Right cardiac atrium (tissue), 5 donors: ENCODE data around the gene KCNK7. TPM values are rescaled to one million over a fixed set of nuclear protein-coding genes. Genes with fewer than 3 reads are reported as not detected.

Experiments used
- ATAC-seq, 2 donors: fragments of 200-7000 bp; cut with Tn5 transposase; one replicate each; pipeline versions ENCODE4 v1.8.0 to v1.9.1; 2020; ENCODE audit warnings: moderate library complexity in 2 of 2, mild to moderate bottlenecking in 1 of 2
- DNase-seq, 3 donors: peaks; one replicate each; pipeline ENCODE4 v3.0.0-alpha.2; 2020
- H3K27ac ChIP-seq: one replicate; pipeline ENCODE4 v1.5.1; 2013; ENCODE audit warnings: mild to moderate bottlenecking, low read length, control low read depth, moderate library complexity
- H3K27me3 ChIP-seq: one replicate; pipeline ENCODE4 v1.6.1; 2013; ENCODE audit not compliant: control insufficient read depth, insufficient read depth
- H3K4me1 ChIP-seq: one replicate; pipeline ENCODE4 v1.6.1; 2013; ENCODE audit warnings: low read length; ENCODE audit not compliant: control insufficient read depth, insufficient read depth
- H3K4me3 ChIP-seq: one replicate; pipeline ENCODE4 v1.5.1; 2013; ENCODE audit warnings: low read length, control low read depth
- H3K9me3 ChIP-seq: one replicate; pipeline ENCODE4 v1.6.1; 2013; ENCODE audit warnings: low read length; ENCODE audit not compliant: control insufficient read depth
- WGBS: extraction: QIAGEN DNeasy Blood & Tissue Kit; methylation state at CpG from one replicate; pipeline ENCODE4 v1.1.7; 2013; 5-methylcytosine and 5-hydroxymethylcytosine counted together
- intact Hi-C, 4 donors: fragments of 100-400 bp; cut with DNase I; formaldehyde crosslinking; loops; one replicate each; pipeline versions ENCODE4 v1.11.0 to v1.14.0; 2022 to 2023
- polyA plus RNA-seq: library from polyadenylated mRNA; stranded (reverse); fragments of 200-250 nt; gene quantifications from one replicate; pipeline ENCODE4 v1.2.3, GENCODE V29; 2013
- total RNA-seq, 4 donors: library from RNA; stranded (reverse); fragmentation: NEBNext Ultra II Directional; extraction: Animal tissue kit (Norgen Biotek cat#: 25700); gene quantifications; one replicate each; pipeline ENCODE4 v1.2.1, GENCODE V29; 2021
- donor health status: healthy with polysubstance abuse.
- donor health status: DM: no; HTN: yes; CAD: no.
- donor health status: DM: no; HTN: no; CAD: no.
- donor health status: DM: no; HTN: yes; CAD: no; lungs with severe emphysema.
- donor health status: DM: yes; HTN: yes; CAD: no.

Gene KCNK7
- total and polyA plus RNA-seq, 5 donors, result 0.18 to 0.88 (median 0.31) TPM

DNA sequence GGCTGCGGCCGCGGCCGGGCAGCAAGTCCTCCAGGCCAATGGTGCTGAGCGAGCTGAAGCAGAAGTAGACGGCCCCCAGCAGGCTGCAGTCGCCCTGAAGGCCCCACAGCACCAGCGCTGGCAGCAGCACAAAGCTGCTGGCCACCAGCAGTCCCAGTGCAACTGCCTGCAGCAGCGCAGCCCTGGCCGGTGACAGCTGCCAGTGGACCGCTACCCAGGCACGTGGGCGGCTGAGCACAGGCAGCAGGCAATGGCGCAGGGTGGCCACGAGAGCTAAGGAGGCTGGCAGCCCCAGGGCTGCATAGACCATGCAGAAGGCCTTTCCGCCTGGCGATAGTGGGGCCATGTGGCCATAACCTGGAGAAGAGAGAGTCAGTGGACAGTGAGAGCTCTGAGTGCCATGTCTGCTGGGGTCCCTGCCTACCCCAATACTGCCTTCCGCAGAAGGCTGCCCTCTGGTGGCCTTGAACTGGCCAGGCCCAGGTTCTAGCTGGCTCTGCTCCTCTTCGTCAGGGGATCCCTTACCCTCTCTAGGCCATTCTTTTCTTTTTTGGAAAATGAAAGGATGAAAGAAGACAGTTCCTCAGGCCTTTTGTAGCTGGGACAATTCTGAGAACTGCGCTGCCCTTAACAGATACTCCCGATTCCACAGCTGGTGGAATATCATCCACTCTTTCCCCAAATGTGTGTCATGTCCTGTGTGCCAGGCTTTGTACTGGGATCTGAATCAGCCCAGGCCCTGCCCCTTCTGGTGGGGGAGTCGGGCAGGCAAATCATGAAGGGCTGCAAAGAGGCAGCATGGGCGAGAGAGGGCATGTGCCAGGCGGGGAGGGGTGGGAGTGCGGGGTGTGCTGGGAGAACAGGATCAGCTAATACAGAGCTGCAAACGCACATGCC is 1.8 kb downstream of the KCNK7 start:
- Histone ChIP-seq H3K27me3 (no peaks in the 10 kb centered on the region), H3K27ac (no peak overlapping the region), H3K9me3 (no peaks in the 10 kb centered on the region), H3K4me1 (no peaks in the 10 kb centered on the region), H3K4me3 (no peak overlapping the region)
- 75% methylated on average over 26 of the region's 26 CpGs for WGBS
- intact Hi-C loops, result loop anchor here in 1 of 4 donors (5.0 kb wide), 1 partner anchor 51 kb away; no protein-coding TSS in a partner anchor
- DNase-seq, result peak; percentile 59 to 84 (median 83)
- peak; percentile 17 to 25 for ATAC-seq

DNA sequence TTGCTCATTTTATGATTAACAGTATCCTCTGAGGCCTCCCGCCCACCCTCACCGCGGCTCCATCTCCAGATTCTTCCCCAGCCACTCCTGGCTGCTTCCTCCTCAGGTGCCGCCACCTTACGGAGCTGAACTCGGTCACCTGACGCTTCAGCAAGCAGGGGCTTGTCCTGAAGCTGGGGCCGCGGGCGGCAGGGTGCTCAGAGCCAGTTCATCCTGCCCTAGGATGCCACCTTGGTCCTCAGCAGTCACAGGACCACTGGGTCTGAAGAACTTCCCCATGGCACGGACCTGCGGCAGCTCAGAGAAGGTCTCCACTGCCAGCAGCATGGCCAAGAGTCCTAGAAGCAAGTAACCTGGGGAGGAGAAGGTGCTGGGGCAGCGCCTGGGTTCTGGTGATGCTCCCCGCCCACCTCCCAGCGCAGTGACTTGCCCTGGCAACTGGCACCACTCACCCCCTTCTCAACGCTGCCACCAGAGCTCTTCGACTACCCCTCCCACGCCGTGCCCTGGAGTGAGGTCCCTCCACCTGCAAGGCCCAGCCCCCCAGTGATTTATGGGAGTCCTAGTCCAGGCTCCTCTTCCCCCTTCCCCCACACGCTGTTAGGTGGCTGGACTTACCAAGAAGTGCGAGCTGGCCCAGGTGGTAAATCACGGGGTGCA is 2.6 kb downstream of the KCNK7 start:
- no peaks in the 10 kb centered on the region for H3K9me3 ChIP-seq
- ATAC-seq, result no peak
- DNase-seq, result peak in 1 of 3 donors; percentile 58
- intact Hi-C loops, result loop anchor here in 1 of 4 donors (5.0 kb wide), 1 partner anchor 51 kb away; no protein-coding TSS in a partner anchor
- WGBS, result 87% methylated on average over 22 of the region's 22 CpGs
- no peak overlapping the region for H3K27ac ChIP-seq
- peaks cover 2% of the 10 kb centered on the region for H3K4me1 ChIP-seq
- no peaks in the 10 kb centered on the region for H3K27me3 ChIP-seq
- H3K4me3 ChIP-seq, result no peak overlapping the region

DNA sequence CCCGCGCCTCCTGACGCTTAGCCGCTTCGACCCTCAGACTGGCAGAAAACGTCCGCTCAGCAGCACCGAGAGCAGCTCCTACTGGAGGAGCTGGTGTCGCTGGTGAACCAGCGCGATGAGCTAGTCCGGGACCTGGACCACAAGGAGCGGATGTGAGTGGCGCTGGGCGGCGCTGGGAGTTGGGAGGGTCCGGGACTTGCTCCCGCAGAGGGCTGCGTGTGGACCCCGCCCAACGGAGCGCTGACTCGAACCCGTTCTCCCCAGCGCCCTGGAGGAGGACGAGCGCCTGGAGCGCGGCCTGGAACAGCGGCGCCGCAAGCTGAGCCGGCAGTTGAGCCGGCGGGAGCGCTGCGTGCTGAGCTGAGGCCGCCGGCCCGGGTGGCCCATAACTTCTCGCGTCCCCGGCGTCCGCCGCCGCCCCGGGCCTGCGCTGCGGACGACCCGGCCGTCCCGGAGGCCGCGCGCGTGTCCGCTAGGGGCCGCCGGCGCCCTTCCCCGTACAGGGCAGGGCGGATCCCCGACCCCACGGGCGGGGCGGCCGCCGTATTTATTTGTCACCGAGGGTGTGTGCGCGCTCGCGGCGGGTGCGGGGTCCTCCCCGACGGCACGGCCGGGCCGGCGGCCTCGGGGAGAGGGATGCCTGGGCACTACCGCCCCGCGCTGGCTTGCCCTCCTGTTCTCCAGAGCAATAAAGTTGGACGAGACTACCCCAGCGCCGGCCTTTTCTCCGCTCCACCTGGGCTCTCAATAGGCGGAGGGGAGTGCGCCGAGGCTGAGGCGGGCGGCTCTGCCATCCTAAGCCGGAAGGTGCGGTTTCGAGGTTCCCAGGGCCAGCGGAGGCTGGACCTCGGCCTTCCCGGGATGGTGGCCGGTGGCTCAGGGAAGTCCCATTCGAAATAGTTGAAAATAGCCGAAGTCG is 3.4 kb downstream of the KCNK7 start:
- Histone ChIP-seq H3K27ac (peak overlapping the region; percentile 40), H3K27me3 (no peaks in the 10 kb centered on the region), H3K9me3 (no peaks in the 10 kb centered on the region), H3K4me3 (peak overlapping the region; percentile 5), H3K4me1 (peaks cover 2% of the 10 kb centered on the region)
- ATAC-seq (peak; percentile 17 to 56), DNase-seq (peak; percentile 81 to 85 (median 82))
- intact Hi-C loops, result loop anchor here in 1 of 4 donors (5.0 kb wide), 1 partner anchor 50 kb away; no protein-coding TSS in a partner anchor
- WGBS, result 45% methylated on average over 106 of the region's 106 CpGs

DNA sequence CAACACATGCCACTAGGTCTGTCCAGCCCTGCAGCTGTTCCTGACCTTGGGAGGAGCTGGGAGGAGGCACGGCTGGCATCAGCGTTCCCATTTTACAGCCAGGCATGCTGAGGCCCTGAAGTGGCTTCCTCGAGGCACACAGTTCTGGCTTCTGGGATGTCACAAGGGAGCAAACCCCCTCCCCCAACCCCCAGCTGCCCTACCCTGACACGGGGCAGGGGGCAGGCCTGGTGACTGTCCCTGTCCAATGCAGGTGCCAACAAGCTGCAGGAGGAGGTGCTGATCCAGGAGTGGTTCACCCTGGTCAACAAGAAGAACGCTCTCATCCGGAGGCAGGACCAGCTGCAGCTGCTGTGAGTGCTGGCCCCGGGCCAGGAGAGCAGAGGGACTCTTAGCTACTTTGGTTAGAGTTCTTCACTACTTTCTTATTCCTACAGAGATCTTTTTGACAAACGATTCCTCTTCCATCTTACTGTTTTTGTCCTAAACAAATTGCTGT is 5.3 kb downstream of the KCNK7 start:
- no peak for ATAC-seq
- peak in 2 of 3 donors; percentile 77 to 80 for DNase-seq
- no peak overlapping the region for H3K4me3 ChIP-seq
- no peaks in the 10 kb centered on the region for H3K27me3 ChIP-seq
- peaks cover 2% of the 10 kb centered on the region for H3K4me1 ChIP-seq
- intact Hi-C loops, result loop anchor here in 1 of 4 donors (5.0 kb wide), 1 partner anchor 48 kb away; no protein-coding TSS in a partner anchor
- no peak overlapping the region for H3K27ac ChIP-seq
- WGBS, result 53% methylated on average over 8 of the region's 8 CpGs
- H3K9me3 ChIP-seq, result no peaks in the 10 kb centered on the region

DNA sequence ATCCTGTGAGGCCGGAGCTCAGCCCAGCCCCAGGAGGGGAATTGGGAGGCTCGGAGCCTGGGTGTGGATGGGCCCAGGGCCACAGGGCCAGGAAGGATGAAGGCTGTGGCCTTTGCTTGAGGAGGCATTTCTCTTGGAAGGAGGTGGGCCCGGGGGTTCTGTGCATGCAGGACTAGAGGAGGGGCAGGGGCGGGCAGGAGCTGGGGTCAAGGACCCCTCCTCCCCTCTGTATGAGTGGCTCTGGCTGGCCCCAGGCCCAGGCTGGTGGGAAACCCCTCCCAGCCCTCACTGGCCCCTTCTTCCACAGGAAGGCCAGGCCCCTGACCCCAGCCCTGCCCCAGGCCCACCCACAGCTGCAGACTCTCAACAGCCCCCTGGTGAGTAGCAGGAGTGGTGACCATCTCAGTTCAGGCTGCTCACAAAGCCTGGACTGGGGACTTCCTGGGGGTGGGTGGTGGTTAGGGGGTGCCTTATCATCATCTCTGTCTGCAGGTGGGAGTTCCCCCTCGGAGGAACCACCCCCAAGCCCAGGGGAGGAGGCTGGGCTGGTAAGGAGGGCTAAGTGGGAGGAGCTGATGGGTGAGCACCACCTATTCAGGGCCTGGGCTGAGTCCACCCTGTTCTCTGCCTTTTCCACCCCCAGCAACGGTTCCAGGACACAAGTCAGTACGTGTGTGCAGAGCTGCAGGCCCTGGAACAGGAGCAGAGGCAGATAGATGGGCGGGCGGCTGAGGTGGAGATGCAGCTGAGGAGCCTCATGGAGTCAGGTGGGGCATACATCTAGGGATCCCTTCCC is 6.0 kb downstream of the KCNK7 start:
- Histone ChIP-seq H3K4me1 (peaks cover 2% of the 10 kb centered on the region), H3K27me3 (no peaks in the 10 kb centered on the region), H3K9me3 (no peaks in the 10 kb centered on the region), H3K27ac (no peak overlapping the region), H3K4me3 (no peak overlapping the region)
- peak in 1 of 3 donors; percentile 66 for DNase-seq
- peak in 1 of 2 donors; percentile 7 for ATAC-seq
- intact Hi-C loops, result loop anchor here in 1 of 4 donors (5.0 kb wide), 1 partner anchor 47 kb away; no protein-coding TSS in a partner anchor
- WGBS, result 64% methylated on average over 9 of the region's 9 CpGs

DNA sequence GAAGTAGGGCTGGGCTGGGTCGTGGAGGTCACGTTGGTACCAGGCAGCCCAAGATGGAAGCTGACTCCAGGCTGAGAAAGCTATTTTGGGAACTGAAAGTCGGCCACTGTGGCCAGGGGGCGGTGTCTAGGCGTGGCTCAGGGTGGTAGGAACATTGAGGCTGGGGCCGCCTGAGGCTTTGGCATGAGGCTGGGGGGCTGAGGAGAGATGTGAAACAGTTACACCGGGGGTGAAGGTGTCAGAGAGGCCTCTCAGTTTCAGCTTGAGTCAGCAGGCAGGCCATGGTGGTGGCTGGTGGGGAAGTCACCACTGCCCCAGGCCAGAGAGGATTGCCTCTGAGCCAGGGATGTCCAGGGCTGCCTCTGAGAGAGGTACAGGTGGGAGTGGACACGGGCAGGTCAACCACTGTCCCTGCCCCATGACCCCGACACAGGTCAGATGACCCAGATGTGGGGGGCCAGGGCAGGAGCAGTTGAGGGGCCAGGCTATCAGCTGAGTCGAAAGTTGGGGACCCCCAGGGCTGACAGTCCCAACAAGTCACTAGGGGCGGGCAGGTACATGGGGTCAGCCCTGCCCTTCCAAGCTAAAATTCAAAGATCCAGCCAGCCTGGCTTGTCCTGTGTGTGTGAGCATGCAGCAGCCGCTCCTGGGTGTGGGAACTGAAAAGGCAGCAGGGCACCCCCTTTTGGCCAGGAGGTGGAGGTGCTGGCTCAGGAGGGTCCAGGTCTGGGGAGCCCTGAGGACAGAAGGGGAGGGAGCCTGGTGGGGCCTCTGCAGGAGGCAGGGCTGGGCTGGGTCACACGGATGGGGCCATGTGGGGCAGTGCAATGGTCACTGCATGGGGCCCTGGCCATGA is 7.2 kb downstream of the KCNK7 start:
- 49% methylated on average over 13 of the region's 13 CpGs for WGBS
- H3K9me3 ChIP-seq, result no peaks in the 10 kb centered on the region
- H3K27ac ChIP-seq, result peak overlapping the region; percentile 39
- ATAC-seq, result peak; percentile 31 to 42
- H3K27me3 ChIP-seq, result no peaks in the 10 kb centered on the region
- DNase-seq, result peak in 2 of 3 donors; percentile 82 to 85
- H3K4me1 ChIP-seq, result peaks cover 2% of the 10 kb centered on the region
- H3K4me3 ChIP-seq, result no peak overlapping the region
- intact Hi-C loops, result no loop called here

DNA sequence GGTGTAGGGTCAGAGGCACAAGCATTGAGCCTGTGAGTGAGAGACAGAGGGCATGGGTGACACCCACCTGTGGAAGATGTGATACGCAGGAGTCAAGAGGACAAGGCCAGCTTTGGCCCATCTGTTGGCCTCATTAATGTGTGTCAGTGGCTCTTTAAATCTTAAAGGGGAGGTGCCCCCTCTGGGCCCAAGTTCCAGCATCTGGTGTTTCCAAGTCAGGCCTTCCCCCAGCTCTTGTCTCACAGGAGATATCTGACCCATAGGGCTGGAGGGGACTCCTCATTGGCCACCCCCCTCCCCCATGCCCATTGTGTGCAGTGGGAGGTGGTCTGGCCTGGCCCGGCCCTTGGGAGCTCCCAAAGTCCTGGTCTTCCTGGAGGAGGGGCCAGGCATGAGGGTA is 8.9 kb downstream of the KCNK7 start:
- Histone ChIP-seq H3K27ac (peak overlapping the region; percentile 64), H3K9me3 (no peaks in the 10 kb centered on the region), H3K27me3 (no peaks in the 10 kb centered on the region), H3K4me1 (peaks cover 2% of the 10 kb centered on the region), H3K4me3 (no peak overlapping the region)
- DNase-seq (peak in 2 of 3 donors; percentile 72 to 81), ATAC-seq (peak; percentile 10 to 16)
- intact Hi-C loops, result no loop called here
- WGBS, result 49% methylated on average over 2 of the region's 2 CpGs

DNA sequence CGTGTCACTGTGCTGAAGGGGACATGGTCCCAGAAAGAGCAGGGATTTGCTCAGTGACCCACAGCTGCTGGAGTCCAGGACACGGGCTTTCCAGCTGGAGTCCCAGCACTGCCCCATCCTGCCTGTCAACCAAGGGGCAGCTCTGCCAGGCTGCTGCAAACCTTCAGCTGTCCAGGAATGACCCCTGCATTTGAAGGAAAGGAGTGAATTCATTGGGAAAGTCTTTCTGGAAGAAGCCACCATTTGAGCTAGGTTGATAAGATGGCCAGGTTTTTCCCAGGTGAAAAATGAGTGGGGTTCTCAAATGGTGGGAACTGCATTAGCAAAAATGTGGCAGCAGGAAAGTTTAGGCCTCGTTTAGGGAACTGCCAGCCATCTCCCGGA is 9.4 kb downstream of the KCNK7 start:
- 70% methylated on average over 4 of the region's 4 CpGs for WGBS
- Histone ChIP-seq H3K9me3 (no peaks in the 10 kb centered on the region), H3K27ac (peak overlapping the region; percentile 64), H3K4me1 (peaks cover 2% of the 10 kb centered on the region), H3K4me3 (no peak overlapping the region), H3K27me3 (no peaks in the 10 kb centered on the region)
- ATAC-seq, result no peak
- intact Hi-C loops, result no loop called here
- no peak for DNase-seq
